ENCODE results near the gene DIS3.
"Not testable (repeated sequence)": the region's sequence is repeated elsewhere in the genome, so short reads cannot be mapped to it uniquely, and the experiment has no call there.

The DIS3 gene

DNA sequence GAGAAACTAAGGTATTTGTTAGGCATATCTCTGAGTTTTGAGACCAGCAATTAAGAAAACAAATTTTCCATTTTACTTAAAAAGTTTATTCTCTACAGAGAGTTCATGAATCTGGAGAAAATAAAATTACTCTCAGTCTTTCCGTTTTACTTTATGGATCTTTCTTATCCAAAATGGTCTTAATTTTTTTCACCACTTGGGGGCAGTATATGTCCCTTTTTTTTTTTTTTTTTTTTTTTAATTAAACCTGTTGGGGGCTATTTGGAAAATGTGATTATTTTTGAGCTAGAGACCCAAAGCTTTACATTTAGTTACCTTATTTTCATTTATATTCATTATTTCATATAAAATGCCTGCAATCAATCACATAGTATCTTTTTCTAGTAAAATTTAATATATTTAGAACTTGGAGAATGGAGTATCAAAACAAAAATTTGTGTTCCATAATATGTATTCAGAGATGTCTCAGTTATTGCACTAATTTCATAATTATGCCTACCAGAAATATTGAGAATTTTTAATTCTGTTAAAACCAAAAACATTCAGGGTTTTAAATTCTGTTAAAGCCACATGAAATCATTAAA is 27.3 kb upstream of the DIS3 start:
- TF ChIP-seq CTCF (IDR thresholded peaks at IDR 0.05) = no peak
- Histone ChIP-seq H3K4me3 (no peak overlapping the region), H3K27ac (no peak overlapping the region)
- DNase-seq (ENCODE audit: low spot score) = no peak

DNA sequence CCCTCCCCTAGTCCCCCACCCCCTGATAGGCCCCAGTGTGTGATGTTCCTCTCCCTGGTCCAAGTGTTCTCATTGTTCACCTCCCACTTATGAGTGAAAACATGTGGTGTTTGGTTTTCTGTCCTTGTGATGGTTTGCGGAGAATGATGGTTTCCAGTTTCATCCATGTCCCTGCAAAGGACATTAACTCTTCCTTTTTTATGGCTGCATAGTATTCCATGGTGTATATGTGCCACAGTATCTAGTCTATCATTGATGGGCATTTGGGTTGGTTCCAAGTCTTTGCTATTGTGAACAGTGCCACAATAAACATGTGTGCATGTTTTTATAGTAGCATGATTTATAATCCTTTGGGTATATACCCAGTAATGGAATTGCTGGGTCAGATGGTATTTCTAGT is 24.8 kb upstream of the DIS3 start:
- DNase-seq (ENCODE audit: low spot score); H3K27ac ChIP-seq; H3K4me3 ChIP-seq: not testable (repeated sequence)

DNA sequence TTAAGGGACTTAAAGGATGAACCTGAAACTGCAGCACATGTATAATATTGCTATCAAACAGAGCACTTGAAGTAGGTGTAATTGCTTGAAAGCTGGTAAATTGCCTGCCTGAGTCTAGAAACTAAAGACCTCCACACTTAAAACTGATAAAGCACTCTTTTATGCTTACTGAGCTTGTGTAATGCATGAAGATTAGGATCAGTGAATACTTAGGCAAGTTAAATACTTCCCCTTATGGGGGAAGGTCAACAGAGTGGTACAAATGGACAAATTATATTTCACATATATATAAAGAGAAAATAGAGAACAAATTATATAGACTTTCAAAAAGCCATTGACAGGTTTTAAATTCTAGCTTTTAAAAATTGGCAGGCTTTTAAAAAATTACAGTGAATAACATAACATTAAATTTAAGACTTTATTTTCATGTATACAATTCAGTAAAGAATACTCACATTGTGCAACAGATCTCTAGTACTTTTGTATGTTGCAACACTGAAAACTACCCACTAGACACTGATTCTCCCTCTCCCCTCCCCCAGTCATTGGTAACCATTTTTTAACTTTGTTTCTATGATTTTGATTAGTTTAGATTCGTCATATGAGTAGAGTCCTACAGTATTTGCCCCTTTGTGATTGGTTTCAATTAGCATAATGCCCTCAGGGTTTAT is 24.1 kb upstream of the DIS3 start:
- TF ChIP-seq CTCF (IDR thresholded peaks at IDR 0.05) = no peak
- H3K27ac ChIP-seq = no peak overlapping the region
- no peak for DNase-seq (ENCODE audit: low spot score)
- H3K4me3 ChIP-seq = no peak overlapping the region

DNA sequence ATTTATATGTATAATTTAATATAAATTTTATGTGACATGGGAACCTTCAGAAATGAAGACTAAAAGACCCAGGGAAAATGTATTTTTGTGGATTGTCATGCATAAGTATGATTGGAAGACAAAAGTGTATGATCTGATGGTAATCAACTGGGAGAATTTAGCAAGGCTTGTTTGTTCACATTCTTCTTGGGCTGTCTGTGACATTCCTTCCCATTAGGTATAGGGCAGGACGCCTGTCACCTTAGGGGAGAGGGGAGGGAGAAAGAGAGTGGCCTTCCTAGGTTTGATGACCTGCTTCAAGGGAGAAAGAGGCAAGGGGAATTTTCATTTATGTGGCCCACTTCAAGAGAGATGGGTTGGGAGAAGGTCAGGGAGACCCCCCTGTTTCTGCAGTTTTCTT is 22.6 kb upstream of the DIS3 start:
- H3K27ac ChIP-seq = no peak overlapping the region
- TF ChIP-seq CTCF (IDR thresholded peaks at IDR 0.05) = no peak
- H3K4me3 ChIP-seq = no peak overlapping the region
- no peak for DNase-seq (ENCODE audit: low spot score)

- no peak for TF ChIP-seq CTCF (IDR thresholded peaks at IDR 0.05)
- Histone ChIP-seq H3K4me3 (no peak overlapping the region), H3K27ac (no peak overlapping the region)
- DNase-seq (ENCODE audit: low spot score) = no peak
These were observed 17.1 kb upstream of the DIS3 start for GRCh38 chr13:72798817-72799216.

DNA sequence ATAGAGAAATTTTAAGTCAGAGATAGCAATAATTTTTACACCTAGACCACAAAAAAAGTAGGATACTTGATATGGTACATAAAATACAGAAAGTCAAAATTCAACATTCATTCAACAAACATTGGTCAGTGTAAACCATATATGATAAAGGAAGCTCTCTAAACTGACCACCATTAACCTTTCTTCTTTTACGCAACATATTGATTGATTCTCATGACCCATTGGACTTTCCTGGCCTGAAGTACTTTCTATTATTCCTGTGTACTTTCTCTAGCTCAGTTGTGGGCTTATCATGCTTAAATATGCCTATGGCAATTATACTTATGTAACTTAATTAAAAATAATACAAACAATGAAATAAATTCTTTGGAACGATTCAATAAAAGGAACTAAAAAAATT is 10.9 kb upstream of the DIS3 start:
- DNase-seq (ENCODE audit: low spot score) = no peak
- H3K27ac ChIP-seq = no peak overlapping the region
- H3K4me3 ChIP-seq = no peak overlapping the region
- TF ChIP-seq CTCF (IDR thresholded peaks at IDR 0.05) = no peak

GRCh38 chr13:72788831-72789230 is 7.1 kb upstream of the DIS3 start:
- TF ChIP-seq CTCF (IDR thresholded peaks at IDR 0.05) = no peak
- DNase-seq (ENCODE audit: low spot score) = no peak
- Histone ChIP-seq H3K4me3 (no peak overlapping the region), H3K27ac (no peak overlapping the region)

GRCh38 chr13:72784679-72785078 is 3.0 kb upstream of the DIS3 start:
- DNase-seq (ENCODE audit: low spot score); H3K27ac ChIP-seq; H3K4me3 ChIP-seq: not testable (repeated sequence)
